Activated naive CD4-positive, alpha-beta T cell treated with anti-CD3 and anti-CD28 coated beads for 36 hours (primary cell): Measurements from ENCODE around the gene PSMD13. TPM values are rescaled to one million over a fixed set of nuclear protein-coding genes. Genes with fewer than 3 reads are reported as not detected.
"Not testable (repeated sequence)": the region's sequence is repeated elsewhere in the genome, so short reads cannot be mapped to it uniquely, and the experiment has no call there.

ENCODE experiments used
- CTCF ChIA-PET: fragments of 350-600 bp; sonication (Branson Sonifier 250); formaldehyde crosslinking; loops from one replicate; lab custom pipeline; 2021; ENCODE audit warnings: antibody characterized with exemption; lab: Charles Lee
- DNase-seq: peaks from one replicate; pipeline ENCODE4 v3.0.0-alpha.2; 2020
- H3K27ac Mint-ChIP-seq: one replicate; pipeline ENCODE4 v1.8.0; 2021; ENCODE audit warnings: mild to moderate bottlenecking, mixed read lengths
- H3K27me3 Mint-ChIP-seq: one replicate; pipeline ENCODE4 v1.8.0; 2021; ENCODE audit warnings: low read depth, mixed read lengths
- H3K36me3 Mint-ChIP-seq: one replicate; pipeline ENCODE4 v1.8.0; 2021; ENCODE audit warnings: low read depth, mixed read lengths
- H3K4me1 Mint-ChIP-seq: one replicate; pipeline ENCODE4 v1.8.0; 2021; ENCODE audit warnings: low read depth, mixed read lengths
- H3K4me3 Mint-ChIP-seq: one replicate; pipeline ENCODE4 v1.8.0; 2021; ENCODE audit warnings: mild to moderate bottlenecking, moderate library complexity, mixed read lengths
- H3K9me3 Mint-ChIP-seq: one replicate; pipeline ENCODE4 v1.8.0; 2021; ENCODE audit warnings: mixed read lengths
- intact Hi-C: fragments of 100-400 bp; cut with micrococcal nuclease; formaldehyde crosslinking; loops from one replicate; pipeline ENCODE4 v1.15.1; 2023
- total RNA-seq, 2 experiments: library from RNA; stranded (reverse); gene quantifications; one replicate each; pipeline ENCODE4 v1.2.3, GENCODE V29; 2021

Gene PSMD13
- total RNA-seq, 2 experiments from 2014 or later, result 206 to 210 TPM

- Mint-ChIP-seq H3K4me3 (no peak overlapping the region), H3K27ac (no peak overlapping the region), H3K36me3 (peaks cover 9% of the 10 kb centered on the region), H3K27me3 (no peaks in the 10 kb centered on the region), H3K4me1 (no peaks in the 10 kb centered on the region), H3K9me3 (no peaks in the 10 kb centered on the region)
- no peak for DNase-seq
- CTCF ChIA-PET, result no interaction called here
- intact Hi-C loops, result no loop called here
These were observed 20.4 kb downstream of the PSMD13 start for GRCh38 chr11:256952-257737.

- no peak overlapping the region for H3K27ac Mint-ChIP-seq
- H3K4me3 Mint-ChIP-seq, result no peak overlapping the region
- intact Hi-C loops, result no loop called here
- no peaks in the 10 kb centered on the region for H3K9me3 Mint-ChIP-seq
- no peak for DNase-seq
- H3K36me3 Mint-ChIP-seq, result peaks cover 1% of the 10 kb centered on the region
- no peaks in the 10 kb centered on the region for H3K4me1 Mint-ChIP-seq
- CTCF ChIA-PET, result interaction anchor here (1.1 kb wide), 2 partner anchors 48 to 81 kb away, joined by 3 to 6 read pairs; no protein-coding TSS in a partner anchor
- H3K27me3 Mint-ChIP-seq, result no peaks in the 10 kb centered on the region
These were observed 21.2 kb downstream of the PSMD13 start for GRCh38 chr11:257766-258493.

GRCh38 chr11:259413-259812 is 22.6 kb downstream of the PSMD13 start:
- Mint-ChIP-seq H3K36me3 (no peaks in the 10 kb centered on the region), H3K4me1 (no peaks in the 10 kb centered on the region), H3K27me3 (no peaks in the 10 kb centered on the region), H3K9me3 (no peaks in the 10 kb centered on the region), H3K27ac (no peak overlapping the region), H3K4me3 (no peak overlapping the region)
- no peak for DNase-seq
- intact Hi-C loops, result no loop called here
- CTCF ChIA-PET, result interaction anchor here (2.0 kb wide), 1 partner anchor 9 kb away, joined by 12 read pairs; no protein-coding TSS in a partner anchor

GRCh38 chr11:261624-262023 is 24.8 kb downstream of the PSMD13 start:
- H3K9me3 Mint-ChIP-seq, result no peaks in the 10 kb centered on the region
- intact Hi-C loops, result no loop called here
- H3K4me3 Mint-ChIP-seq, result no peak overlapping the region
- peaks cover 4% of the 10 kb centered on the region for H3K4me1 Mint-ChIP-seq
- CTCF ChIA-PET, result interaction anchor here (0.7 to 2.0 kb wide), 3 partner anchors 8 to 44 kb away, joined by 3 to 6 read pairs (median 4); no protein-coding TSS in a partner anchor
- H3K36me3 Mint-ChIP-seq, result no peaks in the 10 kb centered on the region
- DNase-seq, result no peak
- no peaks in the 10 kb centered on the region for H3K27me3 Mint-ChIP-seq
- no peak overlapping the region for H3K27ac Mint-ChIP-seq

GRCh38 chr11:266676-267439 is 30.1 kb downstream of the PSMD13 start:
- DNase-seq, result no peak
- no peaks in the 10 kb centered on the region for H3K9me3 Mint-ChIP-seq
- H3K4me3 Mint-ChIP-seq, result peak overlapping the region; percentile 72
- peak overlapping the region; percentile 79 for H3K27ac Mint-ChIP-seq
- no peaks in the 10 kb centered on the region for H3K27me3 Mint-ChIP-seq
- H3K4me1 Mint-ChIP-seq, result peaks cover 36% of the 10 kb centered on the region
- CTCF ChIA-PET, result interaction anchor here (1.0 to 4.2 kb wide), 5 partner anchors 11 to 182 kb away, joined by 4 to 28 read pairs (median 6); partner anchors contain the start of gene NLRP6
- H3K36me3 Mint-ChIP-seq, result no peaks in the 10 kb centered on the region
- intact Hi-C loops, result loop anchor here (5.0 kb wide), 1 partner anchor 430 kb away; the partner anchor contains the start of genes DEAF1 and TMEM80

- DNase-seq, result peak; percentile 78
- H3K27ac Mint-ChIP-seq, result peak overlapping the region; percentile 99
- no peaks in the 10 kb centered on the region for H3K36me3 Mint-ChIP-seq
- H3K27me3 Mint-ChIP-seq, result no peaks in the 10 kb centered on the region
- peaks cover 36% of the 10 kb centered on the region for H3K4me1 Mint-ChIP-seq
- intact Hi-C loops, result loop anchor here (5.0 kb wide), 1 partner anchor 430 kb away; the partner anchor contains the start of genes DEAF1 and TMEM80
- no peaks in the 10 kb centered on the region for H3K9me3 Mint-ChIP-seq
- CTCF ChIA-PET, result interaction anchor here (0.5 to 4.2 kb wide), 8 partner anchors 10 to 478 kb away, joined by 3 to 28 read pairs (median 5); partner anchors contain the start of gene NLRP6
- H3K4me3 Mint-ChIP-seq, result peak overlapping the region; percentile 89
These were observed 30.8 kb downstream of the PSMD13 start for GRCh38 chr11:267491-267994.

- Mint-ChIP-seq H3K4me1 (peaks cover 36% of the 10 kb centered on the region), H3K27ac (peak overlapping the region; percentile 99), H3K4me3 (peak overlapping the region; percentile 89)
- H3K36me3 Mint-ChIP-seq, H3K27me3 Mint-ChIP-seq, H3K9me3 Mint-ChIP-seq: not testable (repeated sequence)
- intact Hi-C loops, result loop anchor here (1.0 to 5.0 kb wide), 11 partner anchors 18 to 429 kb away; partner anchors contain the start of genes BET1L, DEAF1, IFITM1 and PSMD13
- CTCF ChIA-PET, result interaction anchor here (0.8 to 4.2 kb wide), 7 partner anchors 9 to 87 kb away, joined by 3 to 28 read pairs (median 4); partner anchors contain the start of gene NLRP6
- DNase-seq, result peak; percentile 74
These were observed 32.0 kb downstream of the PSMD13 start for GRCh38 chr11:268716-269145.

- peaks cover 36% of the 10 kb centered on the region for H3K4me1 Mint-ChIP-seq
- no peaks in the 10 kb centered on the region for H3K9me3 Mint-ChIP-seq
- H3K4me3 Mint-ChIP-seq, result peak overlapping the region; percentile 89
- CTCF ChIA-PET, result interaction anchor here (0.9 to 4.2 kb wide), 5 partner anchors 13 to 86 kb away, joined by 4 to 28 read pairs (median 6); no protein-coding TSS in a partner anchor
- peak overlapping the region; percentile 99 for H3K27ac Mint-ChIP-seq
- no peaks in the 10 kb centered on the region for H3K36me3 Mint-ChIP-seq
- DNase-seq, result peak; percentile 80
- no peaks in the 10 kb centered on the region for H3K27me3 Mint-ChIP-seq
- intact Hi-C loops, result loop anchor here (1.0 to 5.0 kb wide), 11 partner anchors 18 to 428 kb away; partner anchors contain the start of genes BET1L, DEAF1, IFITM1 and PSMD13
These were observed 32.5 kb downstream of the PSMD13 start for GRCh38 chr11:269146-269890.

- intact Hi-C loops, result no loop called here
- Mint-ChIP-seq H3K4me1 (peaks cover 34% of the 10 kb centered on the region), H3K36me3 (no peaks in the 10 kb centered on the region), H3K27ac (peak overlapping the region; percentile 99), H3K4me3 (no peak overlapping the region), H3K9me3 (no peaks in the 10 kb centered on the region), H3K27me3 (no peaks in the 10 kb centered on the region)
- no peak for DNase-seq
- CTCF ChIA-PET, result interaction anchor here (0.7 to 1.2 kb wide), 2 partner anchors 10 to 375 kb away, joined by 3 read pairs; no protein-coding TSS in a partner anchor
These were observed 33.9 kb downstream of the PSMD13 start for GRCh38 chr11:270451-271318.

GRCh38 chr11:271319-271715 is 34.5 kb downstream of the PSMD13 start:
- CTCF ChIA-PET, result interaction anchor here (1.2 kb wide), 1 partner anchor 10 kb away, joined by 3 read pairs; no protein-coding TSS in a partner anchor
- Mint-ChIP-seq H3K4me3 (no peak overlapping the region), H3K27ac (no peak overlapping the region), H3K27me3 (no peaks in the 10 kb centered on the region), H3K9me3 (peaks cover 5% of the 10 kb centered on the region), H3K4me1 (peaks cover 34% of the 10 kb centered on the region), H3K36me3 (no peaks in the 10 kb centered on the region)
- no peak for DNase-seq
- intact Hi-C loops, result no loop called here
